Bronchial epithelial cell (primary cell): Measurements from ENCODE around the gene TGFBR2. TPM values are rescaled to one million over a fixed set of nuclear protein-coding genes. Genes with fewer than 3 reads are reported as not detected.
A peak's percentile ranks its signal among the peaks of the same experiment; 100 is the strongest.

Experiments
- DNase-seq: peaks from one replicate; pipeline ENCODE4 v3.0.0-alpha.2; 2010; ENCODE audit warnings: low read depth
- FAIRE-seq: peaks from 2 replicates; lab custom pipeline; 2011; peaks lifted over from hg19 to GRCh38; lab: Jason Lieb, UNC
- H3K27me3 ChIP-seq: 2 replicates; pipeline ENCODE4 v1.5.1; 2011; ENCODE audit warnings: low read length; ENCODE audit not compliant: control insufficient read depth, insufficient read depth
- H3K36me3 ChIP-seq: 2 replicates; pipeline ENCODE4 v1.5.1; 2011; ENCODE audit warnings: low read length; ENCODE audit not compliant: control insufficient read depth, insufficient read depth
- H3K4me3 ChIP-seq: 2 replicates; pipeline ENCODE4 v1.5.1; 2011; ENCODE audit warnings: mild to moderate bottlenecking, low read depth, low read length, control low read depth
- CTCF ChIP-seq: IDR thresholded peaks from 2 replicates; pipeline ENCODE4 v1.5.1; 2011; ENCODE audit warnings: mild to moderate bottlenecking, moderate library complexity, low read length, control low read depth, inconsistent platforms; ENCODE audit not compliant: insufficient read depth, severe bottlenecking
- total RNA-seq: library from RNA; depleted of rRNA; stranded (reverse); fragments of >200 nt; gene quantifications from 2 replicates; pipeline ENCODE4 v1.2.1, GENCODE V29; 2014

The TGFBR2 gene
- total RNA-seq, 1 donor from 2014 or later: 25.5 TPM

- peak; percentile 54 for DNase-seq
- Histone ChIP-seq H3K36me3 (peaks cover 2% of the 10 kb centered on the region), H3K27me3 (no peaks in the 10 kb centered on the region), H3K4me3 (no peak overlapping the region)
- TF ChIP-seq CTCF: no peak
- FAIRE-seq: peak; percentile 28
Observed at GRCh38 chr3:30628205-30628900, 22.0 kb downstream of the TGFBR2 start.

- Histone ChIP-seq H3K4me3 (no peak overlapping the region), H3K27me3 (no peaks in the 10 kb centered on the region), H3K36me3 (peaks cover 1% of the 10 kb centered on the region)
- DNase-seq (no peak), FAIRE-seq (no peak)
- TF ChIP-seq CTCF: peak; percentile 36
Observed at GRCh38 chr3:30628901-30629590, 22.6 kb downstream of the TGFBR2 start.

- FAIRE-seq: no peak
- peaks cover 1% of the 10 kb centered on the region for H3K36me3 ChIP-seq
- no peaks in the 10 kb centered on the region for H3K27me3 ChIP-seq
- TF ChIP-seq CTCF: no peak
- no peak overlapping the region for H3K4me3 ChIP-seq
- DNase-seq: no peak
Observed at GRCh38 chr3:30629746-30630145, 23.3 kb downstream of the TGFBR2 start.

GRCh38 chr3:30630238-30631030, 24.0 kb downstream of the TGFBR2 start:
- FAIRE-seq: no peak
- Histone ChIP-seq H3K36me3 (no peaks in the 10 kb centered on the region), H3K27me3 (no peaks in the 10 kb centered on the region), H3K4me3 (no peak overlapping the region)
- no peak for DNase-seq
- no peak for TF ChIP-seq CTCF

GRCh38 chr3:30631243-30631904, 25.0 kb downstream of the TGFBR2 start:
- no peaks in the 10 kb centered on the region for H3K36me3 ChIP-seq
- FAIRE-seq: peak; percentile 79
- H3K27me3 ChIP-seq: no peaks in the 10 kb centered on the region
- no peak for DNase-seq
- no peak for TF ChIP-seq CTCF
- H3K4me3 ChIP-seq: no peak overlapping the region
